IPS DF 6.9 (cell line): ENCODE results near the gene AQP1.

Experiments used
- DNase-seq: peaks from one replicate; pipeline ENCODE4 v3.0.0-alpha.2; 2013; ENCODE audit warnings: low read depth, low spot score
- H3K27ac ChIP-seq: one replicate; pipeline ENCODE4 v1.5.1; 2013; ENCODE audit warnings: low read length, control low read depth
- H3K27me3 ChIP-seq: 2 replicates; pipeline ENCODE4 v1.6.1; 2013; ENCODE audit warnings: mild to moderate bottlenecking, low read length; ENCODE audit not compliant: control insufficient read depth, insufficient read depth
- H3K36me3 ChIP-seq: 2 replicates; pipeline ENCODE4 v1.6.1; 2013; ENCODE audit warnings: low read length; ENCODE audit not compliant: control insufficient read depth, insufficient read depth
- H3K4me1 ChIP-seq: 2 replicates; pipeline ENCODE4 v1.6.1; 2013; ENCODE audit warnings: low read length; ENCODE audit not compliant: control insufficient read depth, insufficient read depth
- H3K4me3 ChIP-seq: 2 replicates; pipeline ENCODE4 v1.5.1; 2013; ENCODE audit warnings: mild to moderate bottlenecking, low read length
- H3K9me3 ChIP-seq: 2 replicates; pipeline ENCODE4 v1.6.1; 2013; ENCODE audit warnings: low read length, inconsistent platforms; ENCODE audit not compliant: control insufficient read depth, insufficient read depth
- WGBS: extraction: QIAGEN DNeasy Blood & Tissue Kit; methylation state at CpG from one replicate; pipeline ENCODE4 v1.1.7; 2013; ENCODE audit warnings: mixed read lengths, missing lambda C conversion rate; ENCODE audit not compliant: insufficient read length, insufficient coverage; 5-methylcytosine and 5-hydroxymethylcytosine counted together

Gene AQP1

DNA sequence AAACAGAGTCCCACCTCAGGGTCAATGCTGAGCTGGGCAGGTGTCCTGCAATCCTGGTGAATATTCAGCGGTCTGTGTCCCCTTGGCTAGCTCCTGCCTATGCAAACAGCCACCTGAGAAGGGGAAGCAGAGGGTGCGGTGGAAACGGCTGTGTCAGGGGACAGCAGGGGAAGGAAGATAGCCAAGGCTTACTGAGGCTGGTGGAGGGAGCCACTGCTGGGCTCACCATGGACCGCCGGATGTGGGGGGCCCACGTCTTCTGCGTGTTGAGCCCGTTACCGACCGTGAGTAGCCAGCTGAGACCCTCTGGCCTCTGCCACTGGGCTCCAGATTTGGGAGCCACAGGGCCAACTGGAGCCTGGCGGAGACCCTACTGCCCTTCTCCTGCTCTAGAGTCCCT is 52.2 kb downstream of the AQP1 start, which contains the start of gene GHRHR:
TSS of gene GHRHR (plus strand) at position 112 of the 400 bp plus-strand sequence. CDS start at position 228, 116 bp downstream.
- Histone ChIP-seq H3K9me3 (no peaks in the 10 kb centered on the region), H3K4me3 (no peak within 1 kb of the TSS), H3K4me1 (no peaks in the 10 kb centered on the region), H3K36me3 (no peaks in the 10 kb centered on the region), H3K27me3 (no peaks in the 10 kb centered on the region), H3K27ac (no peak within 1 kb of the TSS)
- WGBS: no CpG with 5 or more reads among the region's 11 CpGs
- no peak for DNase-seq

- H3K27me3 ChIP-seq: no peaks in the 10 kb centered on the region
- no peaks in the 10 kb centered on the region for H3K9me3 ChIP-seq
- no CpG with 5 or more reads among the region's 4 CpGs for WGBS
- H3K36me3 ChIP-seq: no peaks in the 10 kb centered on the region
- no peak for DNase-seq
- no peaks in the 10 kb centered on the region for H3K4me1 ChIP-seq
- no peak overlapping the region for H3K4me3 ChIP-seq
- no peak overlapping the region for H3K27ac ChIP-seq
Measured at GRCh38 chr7:30965372-30965771, 53.7 kb downstream of the AQP1 start.

DNA sequence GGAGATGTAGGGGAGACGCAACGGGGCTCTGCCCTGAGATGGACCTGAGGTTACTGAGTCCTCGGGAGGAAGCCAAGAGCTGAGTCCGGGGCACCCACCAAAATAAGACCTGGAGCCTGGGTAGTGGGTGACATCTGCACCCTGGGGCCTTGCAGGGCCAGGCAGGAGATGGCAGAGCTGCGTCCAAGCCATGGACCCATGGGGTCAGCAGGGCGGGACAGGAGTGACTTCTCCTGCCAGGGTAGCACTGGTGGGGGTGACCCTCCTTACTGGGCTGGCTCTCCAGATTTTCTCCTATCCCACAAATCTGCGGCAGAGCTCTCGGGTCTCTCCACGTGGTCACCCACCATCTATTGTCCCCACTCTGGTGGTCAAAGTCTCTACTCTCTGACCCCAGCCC is 54.2 kb downstream of the AQP1 start:
- Histone ChIP-seq H3K36me3 (no peaks in the 10 kb centered on the region), H3K27me3 (no peaks in the 10 kb centered on the region), H3K4me1 (no peaks in the 10 kb centered on the region), H3K9me3 (no peaks in the 10 kb centered on the region), H3K27ac (no peak overlapping the region), H3K4me3 (no peak overlapping the region)
- WGBS: no CpG with 5 or more reads among the region's 9 CpGs
- no peak for DNase-seq

- Histone ChIP-seq H3K27ac (no peak overlapping the region), H3K27me3 (no peaks in the 10 kb centered on the region), H3K4me1 (no peaks in the 10 kb centered on the region), H3K36me3 (no peaks in the 10 kb centered on the region), H3K9me3 (no peaks in the 10 kb centered on the region), H3K4me3 (no peak overlapping the region)
- WGBS: no CpG with 5 or more reads among the region's 2 CpGs
- no peak for DNase-seq
Measured at GRCh38 chr7:30968294-30968693, 56.6 kb downstream of the AQP1 start.

DNA sequence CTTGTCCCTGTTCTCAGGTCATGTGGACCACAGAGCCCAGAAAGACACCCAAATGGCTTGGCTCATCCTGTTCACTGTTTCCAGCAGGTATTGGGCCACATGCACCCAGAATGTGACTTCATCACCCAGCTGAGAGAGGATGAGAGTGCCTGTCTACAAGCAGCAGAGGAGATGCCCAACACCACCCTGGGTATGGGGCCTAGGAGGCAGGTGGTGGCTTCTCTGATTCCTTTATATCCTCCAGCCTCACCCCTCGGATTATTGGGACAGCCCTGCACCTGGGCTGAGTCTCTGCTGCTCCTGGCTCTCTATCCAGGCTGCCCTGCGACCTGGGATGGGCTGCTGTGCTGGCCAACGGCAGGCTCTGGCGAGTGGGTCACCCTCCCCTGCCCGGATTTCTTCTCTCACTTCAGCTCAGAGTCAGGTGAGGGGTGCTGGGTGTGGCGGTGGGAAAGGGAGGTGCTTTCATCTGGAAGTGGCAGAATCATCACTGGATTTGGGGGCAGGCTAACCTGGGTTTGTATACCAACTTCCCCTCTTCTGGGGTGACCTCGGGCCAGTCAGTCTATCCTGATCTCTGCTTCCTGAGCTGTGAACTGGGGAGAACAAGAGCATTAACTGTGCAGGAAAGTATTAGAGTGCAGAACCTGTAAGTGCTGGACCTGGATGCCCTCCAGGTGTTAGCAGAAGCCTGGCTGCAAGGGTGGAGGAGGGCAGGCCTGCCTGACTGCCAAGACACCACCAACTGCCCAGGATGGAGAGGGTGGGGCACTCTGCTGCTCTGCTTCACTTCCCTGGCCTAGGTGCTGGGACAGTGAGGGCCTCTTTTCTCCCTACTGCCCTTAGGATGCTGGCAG is 57.3 kb downstream of the AQP1 start:
- Histone ChIP-seq H3K4me1 (no peaks in the 10 kb centered on the region), H3K27me3 (no peaks in the 10 kb centered on the region), H3K4me3 (no peak overlapping the region), H3K27ac (no peak overlapping the region), H3K36me3 (no peaks in the 10 kb centered on the region), H3K9me3 (no peaks in the 10 kb centered on the region)
- no peak for DNase-seq
- no CpG with 5 or more reads among the region's 7 CpGs for WGBS

GRCh38 chr7:30969604-30969970 is 57.9 kb downstream of the AQP1 start:
- no peak overlapping the region for H3K4me3 ChIP-seq
- H3K27ac ChIP-seq: no peak overlapping the region
- WGBS: no CpG with 5 or more reads among the region's 1 CpG
- H3K27me3 ChIP-seq: no peaks in the 10 kb centered on the region
- H3K9me3 ChIP-seq: no peaks in the 10 kb centered on the region
- H3K4me1 ChIP-seq: peaks cover under 1% of the 10 kb centered on the region; the same call in 1 of the 2 replicates
- DNase-seq: no peak
- H3K36me3 ChIP-seq: no peaks in the 10 kb centered on the region

DNA sequence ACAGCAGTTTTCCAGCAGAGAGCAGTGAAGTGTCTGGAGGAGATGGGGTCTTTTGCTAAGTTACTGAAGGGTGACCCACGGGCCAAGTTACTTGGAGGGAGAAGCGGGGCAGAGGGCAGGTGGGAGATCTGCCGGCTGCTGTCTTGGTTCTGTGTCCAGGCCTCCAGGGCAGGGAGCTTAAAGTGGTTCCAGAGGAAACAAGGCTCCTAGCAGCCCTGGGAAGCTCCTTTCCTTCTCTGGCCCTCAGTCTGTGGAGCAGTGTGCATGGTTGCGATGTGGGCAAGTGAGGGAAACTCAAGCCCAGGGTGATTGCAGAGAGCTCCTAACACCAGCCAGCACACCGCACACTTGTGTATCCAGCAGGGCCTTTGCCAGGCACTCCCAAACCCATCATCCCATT is 58.4 kb downstream of the AQP1 start:
- H3K4me1 ChIP-seq: peaks cover 3% of the 10 kb centered on the region; the same call in 1 of the 2 replicates
- no peaks in the 10 kb centered on the region for H3K27me3 ChIP-seq
- H3K4me3 ChIP-seq: no peak overlapping the region
- no peaks in the 10 kb centered on the region for H3K9me3 ChIP-seq
- WGBS: no CpG with 5 or more reads among the region's 5 CpGs
- no peaks in the 10 kb centered on the region for H3K36me3 ChIP-seq
- no peak overlapping the region for H3K27ac ChIP-seq
- DNase-seq: no peak

DNA sequence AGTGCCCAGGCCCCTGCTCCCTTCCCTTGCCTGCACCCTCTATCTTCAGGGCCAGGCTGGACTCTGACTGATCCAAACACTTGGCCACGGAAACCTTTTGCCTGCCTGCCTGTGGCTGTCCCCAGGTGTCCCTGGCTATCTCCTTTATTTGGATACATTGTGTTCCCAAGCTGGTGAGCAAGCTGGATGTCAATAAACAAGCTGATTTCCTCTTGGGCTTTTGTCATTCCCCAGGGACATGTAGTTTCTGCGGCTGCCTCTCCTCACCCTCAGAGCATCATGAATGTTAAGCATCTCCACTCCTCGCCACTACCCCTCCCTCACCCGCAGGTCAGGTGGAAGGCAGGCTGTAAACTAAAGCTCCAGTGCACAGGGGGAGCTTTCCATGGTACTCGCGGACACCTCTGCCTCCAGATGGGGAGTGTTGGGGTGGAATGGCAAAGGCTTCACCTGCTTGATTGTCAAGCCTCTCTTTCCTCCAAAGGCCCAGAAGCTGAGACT is 59.0 kb downstream of the AQP1 start:
- Histone ChIP-seq H3K4me3 (no peak overlapping the region), H3K9me3 (no peaks in the 10 kb centered on the region), H3K36me3 (no peaks in the 10 kb centered on the region), H3K4me1 (peaks cover 3% of the 10 kb centered on the region; the same call in 1 of the 2 replicates), H3K27me3 (no peaks in the 10 kb centered on the region), H3K27ac (no peak overlapping the region)
- no peak for DNase-seq
- WGBS: no CpG with 5 or more reads among the region's 6 CpGs

- no CpG with 5 or more reads among the region's 3 CpGs for WGBS
- H3K36me3 ChIP-seq: no peaks in the 10 kb centered on the region
- no peak for DNase-seq
- H3K9me3 ChIP-seq: no peaks in the 10 kb centered on the region
- no peak overlapping the region for H3K4me3 ChIP-seq
- H3K27ac ChIP-seq: no peak overlapping the region
- H3K27me3 ChIP-seq: no peaks in the 10 kb centered on the region
- peaks cover 3% of the 10 kb centered on the region; the same call in 1 of the 2 replicates for H3K4me1 ChIP-seq
Measured at GRCh38 chr7:30971440-30971839, 59.8 kb downstream of the AQP1 start.

DNA sequence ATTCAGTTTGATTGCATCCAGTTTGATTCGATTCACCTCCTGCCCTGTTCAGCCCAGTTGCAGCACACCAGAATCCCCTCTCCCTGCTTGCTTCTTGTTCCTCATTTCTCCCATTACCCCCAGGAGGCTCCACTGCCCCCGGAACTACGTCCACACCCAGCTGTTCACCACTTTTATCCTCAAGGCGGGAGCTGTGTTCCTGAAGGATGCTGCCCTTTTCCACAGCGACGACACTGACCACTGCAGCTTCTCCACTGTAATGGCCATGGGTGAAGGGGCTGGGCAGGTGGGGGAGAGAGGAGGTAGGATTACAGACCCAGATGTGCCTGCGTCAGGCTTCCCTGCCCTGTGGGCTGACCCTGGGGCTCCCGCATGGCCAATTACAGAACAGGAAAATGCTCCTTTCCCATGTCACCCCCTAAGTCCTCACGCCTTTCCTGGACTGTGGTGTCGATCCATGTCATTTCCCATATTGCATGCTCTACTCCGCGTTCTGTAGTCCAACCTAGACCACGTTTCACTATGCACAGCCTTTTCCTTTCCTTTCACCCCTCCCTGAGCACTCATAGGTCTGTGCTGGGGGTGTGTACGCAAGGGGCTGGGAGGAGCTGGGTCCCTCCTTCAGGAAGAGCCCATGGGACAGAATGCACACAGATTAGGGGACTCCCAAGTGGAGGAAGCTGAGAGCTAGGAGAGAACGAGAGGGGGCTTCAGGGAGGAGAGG is 60.3 kb downstream of the AQP1 start:
- Histone ChIP-seq H3K27me3 (no peaks in the 10 kb centered on the region), H3K36me3 (no peaks in the 10 kb centered on the region), H3K27ac (no peak overlapping the region), H3K4me1 (peaks cover 3% of the 10 kb centered on the region; the same call in 1 of the 2 replicates), H3K9me3 (no peaks in the 10 kb centered on the region), H3K4me3 (no peak overlapping the region)
- no peak for DNase-seq
- WGBS: no CpG with 5 or more reads among the region's 15 CpGs
